B cell (primary cell): Measurements from ENCODE around the gene TRERF1. TPM values are rescaled to one million over a fixed set of nuclear protein-coding genes. Genes with fewer than 3 reads are reported as not detected.

ENCODE experiments used
- ATAC-seq: fragments of 200-7000 bp; cut with Tn5 transposase; one replicate; pipeline ENCODE4 v1.10.0; 2021; ENCODE audit warnings: low read depth, mild to moderate bottlenecking, moderate number of reproducible peaks, moderate library complexity
- CTCF ChIA-PET: fragments of 350-600 bp; sonication (Branson Sonifier 250); formaldehyde crosslinking; loops from one replicate; lab custom pipeline; 2021; ENCODE audit warnings: antibody characterized with exemption, inconsistent platforms; lab: Charles Lee
- POLR2A ChIA-PET: fragments of 350-600 bp; sonication (Branson Sonifier 250); formaldehyde crosslinking; loops from one replicate; lab custom pipeline; 2021; ENCODE audit warnings: antibody characterized with exemption; lab: Charles Lee
- DNase-seq: peaks from one replicate; pipeline ENCODE4 v3.0.0; 2013
- H2AFZ ChIP-seq: 2 replicates; pipeline ENCODE4 v1.6.1; 2012; ENCODE audit warnings: mild to moderate bottlenecking, low read depth, low read length; ENCODE audit not compliant: insufficient read depth, poor library complexity, severe bottlenecking
- H3K27ac ChIP-seq, 2 donors: 1 replicate in 1 of 2; 2 replicates in 1 of 2; pipeline ENCODE4 v1.5.1; 2012 to 2013; ENCODE audit warnings: low read length in 2 of 2, mild to moderate bottlenecking in 2 of 2, moderate library complexity in 1 of 2
- H3K27me3 ChIP-seq, 4 experiments: fragments of 200-600 bp in 1 of 4; sonication (generic) in 1 of 4; replicated peaks in 1 of 4; 1 replicate in 2 of 4; 2 replicates in 2 of 4; pipeline versions ENCODE4 v1.6.1 to v1.7.0; 2013 to 2016; ENCODE audit warnings: low read length in 3 of 4, mild to moderate bottlenecking in 2 of 4, mixed read lengths in 1 of 4, moderate library complexity in 1 of 4; ENCODE audit not compliant: insufficient read depth in 4 of 4, control insufficient read depth in 3 of 4; ENCODE audit errors: control extremely low read depth in 1 of 4
- H3K36me3 ChIP-seq, 2 experiments: replicated peaks in 1 of 2; 1 replicate in 1 of 2; 2 replicates in 1 of 2; pipeline versions ENCODE4 v1.6.1 to v1.7.1; 2013; ENCODE audit warnings: low read length in 1 of 2; ENCODE audit not compliant: insufficient read depth in 2 of 2, control insufficient read depth in 1 of 2; ENCODE audit errors: control extremely low read depth in 1 of 2, extremely low read depth in 1 of 2
- H3K4me1 ChIP-seq, 2 donors: fragments of 200-600 bp in 1 of 2; sonication (generic) in 1 of 2; 1 replicate in 1 of 2; 2 replicates in 1 of 2; pipeline versions ENCODE4 v1.5.1 to v1.6.1; 2013 to 2017; ENCODE audit warnings: low read length in 2 of 2; ENCODE audit not compliant: control insufficient read depth in 2 of 2, insufficient read depth in 2 of 2
- H3K4me2 ChIP-seq: replicated peaks from 2 replicates; pipeline ENCODE3; 2012; ENCODE audit warnings: mild to moderate bottlenecking, low read depth, low read length; ENCODE audit not compliant: poor library complexity, severe bottlenecking
- H3K4me3 ChIP-seq, 5 experiments: fragments of 200-600 bp in 1 of 5; sonication (generic) in 1 of 5; 1 replicate in 3 of 5; 2 replicates in 2 of 5; pipeline versions ENCODE4 v1.5.1 to v1.7.0; 2011 to 2016; ENCODE audit warnings: low read length in 4 of 5, mild to moderate bottlenecking in 4 of 5, low read depth in 2 of 5, control low read depth in 1 of 5, moderate library complexity in 1 of 5; ENCODE audit not compliant: insufficient read depth in 1 of 5; ENCODE audit errors: control extremely low read depth in 1 of 5, extremely low read depth in 1 of 5
- H3K79me2 ChIP-seq: fragments of 200-600 bp; sonication (generic); one replicate; pipeline ENCODE4 v1.6.0; 2016; ENCODE audit warnings: low read length; ENCODE audit not compliant: control insufficient read depth, insufficient read depth
- H3K9ac ChIP-seq: fragments of 200-600 bp; sonication (generic); 2 replicates; pipeline ENCODE4 v1.6.1; 2017; ENCODE audit warnings: mild to moderate bottlenecking, low read length, moderate library complexity
- H3K9me3 ChIP-seq, 3 donors: one replicate each; pipeline versions ENCODE4 v1.6.1 to v1.7.1; 2013; ENCODE audit warnings: low read length in 2 of 3; ENCODE audit not compliant: control insufficient read depth in 2 of 3, insufficient read depth in 1 of 3; ENCODE audit errors: control extremely low read depth in 1 of 3
- H4K20me1 ChIP-seq: 2 replicates; pipeline ENCODE4 v1.6.0; 2012; ENCODE audit warnings: mild to moderate bottlenecking, low read length; ENCODE audit not compliant: insufficient read depth, control insufficient read depth, poor library complexity, severe bottlenecking
- H3K27ac Mint-ChIP-seq: one replicate; pipeline ENCODE4 v1.8.0; 2021; ENCODE audit warnings: mixed read lengths
- H3K27me3 Mint-ChIP-seq: one replicate; pipeline ENCODE4 v1.8.0; 2021; ENCODE audit warnings: mixed read lengths
- H3K4me1 Mint-ChIP-seq: one replicate; pipeline ENCODE4 v1.8.0; 2021; ENCODE audit warnings: mixed read lengths
- H3K4me3 Mint-ChIP-seq: one replicate; pipeline ENCODE4 v1.8.0; 2021; ENCODE audit warnings: mixed read lengths
- H3K9me3 Mint-ChIP-seq: one replicate; pipeline ENCODE4 v1.8.0; 2022; ENCODE audit warnings: mixed read lengths; ENCODE audit not compliant: insufficient read depth
- CTCF ChIP-seq: fragments of 200-600 bp; IDR thresholded peaks from one replicate; pipeline ENCODE4 v1.8.0; 2022; ENCODE audit warnings: antibody characterized with exemption, mild to moderate bottlenecking
- EZH2 ChIP-seq: IDR thresholded peaks from 2 replicates; pipeline ENCODE4 v1.6.1; 2012; ENCODE audit warnings: borderline replicate concordance, low read depth, mild to moderate bottlenecking, moderate library complexity, low read length; ENCODE audit not compliant: insufficient read depth, poor library complexity, severe bottlenecking
- WGBS: methylation state at CpG from one replicate; pipeline ENCODE4 v1.1.5; 2013; ENCODE audit warnings: missing lambda C conversion rate; ENCODE audit not compliant: insufficient coverage; 5-methylcytosine and 5-hydroxymethylcytosine counted together
- intact Hi-C: fragments of 100-400 bp; cut with micrococcal nuclease; formaldehyde crosslinking; loops from one replicate; pipeline ENCODE4 v1.10.0; 2022
- polyA plus RNA-seq: library from polyadenylated mRNA; depleted of rRNA; stranded (reverse); fragments of >200 nt; gene quantifications from 2 replicates; pipeline ENCODE4 v1.2.3, GENCODE V29; 2012
- total RNA-seq, 2 donors: library from RNA; stranded (reverse); fragments of 120-200 nt in 1 of 2; gene quantifications; 1 replicate in 1 of 2; 2 replicates in 1 of 2; pipeline versions ENCODE4 v1.2.3 to v1.2.4, GENCODE V29; 2013 to 2022

TRERF1 gene
- total and polyA plus RNA-seq, 2 donors (not counting 1 experiment from before 2014, with no cell fraction given) = 3.5 to 6.7 TPM

DNA sequence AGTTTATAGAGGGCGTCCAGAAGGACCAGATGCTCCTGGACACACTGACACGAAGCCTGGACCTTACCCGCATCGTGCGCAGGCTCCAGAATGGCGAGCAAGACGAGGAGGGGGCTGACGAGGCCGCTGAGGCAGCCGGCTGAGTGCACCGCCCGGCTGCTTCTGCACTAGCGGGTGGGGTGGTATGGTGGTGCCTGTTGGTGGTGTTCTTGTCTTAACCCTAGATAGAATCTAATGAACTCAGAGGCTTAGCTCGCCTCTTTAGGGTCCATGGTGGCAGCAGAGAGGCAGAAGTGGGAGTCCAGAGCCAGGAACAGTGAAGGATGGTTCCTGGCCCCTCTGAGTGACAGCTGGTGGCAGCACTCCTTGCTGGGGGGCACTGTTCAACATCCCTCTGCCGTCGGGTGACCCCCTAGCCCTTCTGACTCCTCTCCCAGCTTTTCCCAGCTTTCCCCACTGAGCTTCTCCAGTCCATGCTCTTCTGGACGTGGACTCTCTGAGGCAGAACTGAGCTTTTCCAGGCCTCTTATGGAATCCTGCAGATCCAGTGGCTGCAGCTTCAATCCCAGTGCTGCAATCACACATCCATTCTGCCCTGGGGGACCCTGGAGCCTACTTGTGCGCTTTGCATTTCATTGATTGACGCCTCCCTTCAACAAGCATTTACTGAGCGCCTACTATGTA, 272.3 kb downstream of the TRERF1 start:
- Mint-ChIP-seq H3K27ac (no peak overlapping the region), H3K4me1 (peaks cover 7% of the 10 kb centered on the region), H3K9me3 (no peaks in the 10 kb centered on the region), H3K4me3 (no peak overlapping the region), H3K27me3 (peaks cover 23% of the 10 kb centered on the region)
- WGBS = 97% methylated on average over 17 of the region's 20 CpGs
- DNase-seq = no peak
- ATAC-seq = no peak
- no peak overlapping the region for H2AFZ ChIP-seq
- peaks cover 5 to 7% of the 10 kb centered on the region in 2 donors for H3K4me1 ChIP-seq
- H3K9ac ChIP-seq = no peak overlapping the region
- no peak overlapping the region for H3K27ac ChIP-seq
- no peaks in the 10 kb centered on the region for H3K36me3 ChIP-seq
- no peaks in the 10 kb centered on the region for H3K79me2 ChIP-seq
- ChIA-PET POLR2A (no interaction called here), CTCF (no interaction called here)
- intact Hi-C loops = no loop called here
- H3K4me3 ChIP-seq = no peak overlapping the region
- H4K20me1 ChIP-seq = no peaks in the 10 kb centered on the region
- peaks cover 0 to 16% (median 2%) of the 10 kb centered on the region in 4 experiments for H3K27me3 ChIP-seq
- no peak for TF ChIP-seq CTCF
- TF ChIP-seq EZH2 = no peak
- no peak overlapping the region for H3K4me2 ChIP-seq
- no peaks in the 10 kb centered on the region for H3K9me3 ChIP-seq
